BE2C (cell line): ENCODE results near the gene CEP164.

Source experiments
- DNase-seq: peaks from one replicate; pipeline ENCODE4 v3.0.0-alpha.2; 2020
- H3K27me3 ChIP-seq: fragments of 250-450 bp; sonication (Bioruptor Pico); 2 replicates; pipeline ENCODE4 v1.5.1; 2020; ENCODE audit warnings: mild to moderate bottlenecking
- H3K36me3 ChIP-seq: fragments of 250-450 bp; sonication (Bioruptor Pico); 2 replicates; pipeline ENCODE4 v1.5.1; 2020; ENCODE audit warnings: mild to moderate bottlenecking
- H3K4me1 ChIP-seq: fragments of 250-450 bp; sonication (Bioruptor Pico); 2 replicates; pipeline ENCODE4 v1.5.1; 2020
- H3K4me3 ChIP-seq: 2 replicates; pipeline ENCODE4 v1.5.1; 2011; ENCODE audit warnings: low read depth, low read length
- H3K9me3 ChIP-seq: fragments of 250-450 bp; sonication (Bioruptor Pico); 2 replicates; pipeline ENCODE4 v1.5.1; 2020
- CTCF ChIP-seq: IDR thresholded peaks from 2 replicates; pipeline ENCODE4 v1.5.1; 2012; ENCODE audit warnings: mild to moderate bottlenecking, low read depth, low read length

The CEP164 gene

GRCh38 chr11:117374316-117375055 lies 46.8 kb downstream of the CEP164 start:
- DNase-seq, result no peak
- no peak overlapping the region for H3K4me3 ChIP-seq
- no peaks in the 10 kb centered on the region for H3K9me3 ChIP-seq
- no peak for TF ChIP-seq CTCF
- no peaks in the 10 kb centered on the region for H3K4me1 ChIP-seq
- H3K27me3 ChIP-seq, result no peaks in the 10 kb centered on the region
- H3K36me3 ChIP-seq, result peaks cover 25% of the 10 kb centered on the region

- no peak overlapping the region for H3K4me3 ChIP-seq
- no peaks in the 10 kb centered on the region for H3K4me1 ChIP-seq
- H3K9me3 ChIP-seq, result no peaks in the 10 kb centered on the region
- peaks cover 29% of the 10 kb centered on the region for H3K36me3 ChIP-seq
- no peaks in the 10 kb centered on the region for H3K27me3 ChIP-seq
- no peak for DNase-seq
- no peak for TF ChIP-seq CTCF
Measured at GRCh38 chr11:117375960-117376359, 48.3 kb downstream of the CEP164 start.

GRCh38 chr11:117376517-117376916 lies 48.9 kb downstream of the CEP164 start:
- DNase-seq, result no peak
- peaks cover 24% of the 10 kb centered on the region for H3K36me3 ChIP-seq

GRCh38 chr11:117378976-117379865 lies 51.6 kb downstream of the CEP164 start:
- no peak for DNase-seq
- H3K4me1 ChIP-seq, result no peaks in the 10 kb centered on the region
- H3K4me3 ChIP-seq, result no peak overlapping the region
- H3K9me3 ChIP-seq, result no peaks in the 10 kb centered on the region
- H3K36me3 ChIP-seq, result peaks cover 25% of the 10 kb centered on the region
- no peaks in the 10 kb centered on the region for H3K27me3 ChIP-seq
- no peak for TF ChIP-seq CTCF

More at GRCh38 chr11:117376517-117376916, 48.9 kb downstream of the CEP164 start:
- Histone ChIP-seq H3K4me3 (no peak overlapping the region), H3K4me1 (no peaks in the 10 kb centered on the region), H3K27me3 (no peaks in the 10 kb centered on the region), H3K9me3 (no peaks in the 10 kb centered on the region)
- no peak for TF ChIP-seq CTCF

- H3K4me3 ChIP-seq, result no peak overlapping the region
- no peaks in the 10 kb centered on the region for H3K4me1 ChIP-seq
- no peak for TF ChIP-seq CTCF
- H3K36me3 ChIP-seq, result peaks cover 22% of the 10 kb centered on the region
- no peaks in the 10 kb centered on the region for H3K9me3 ChIP-seq
- DNase-seq, result no peak
- no peaks in the 10 kb centered on the region for H3K27me3 ChIP-seq
Measured at GRCh38 chr11:117380676-117381075, 53.0 kb downstream of the CEP164 start.
